ENCODE measurements around the gene BLOC1S2.
"Not testable (repeated sequence)": the region's sequence is repeated elsewhere in the genome, so short reads cannot be mapped to it uniquely, and the experiment has no call there.

The BLOC1S2 gene

GRCh38 chr10:100289641-100290040 is 3.2 kb upstream of the BLOC1S2 start:
- no peak for DNase-seq

GRCh38 chr10:100288196-100288595 is 1.7 kb upstream of the BLOC1S2 start:
- DNase-seq, result no peak

GRCh38 chr10:100287756-100288155 is 1.3 kb upstream of the BLOC1S2 start:
- DNase-seq, result no peak

- not testable (repeated sequence) for DNase-seq
These were observed 1.2 kb downstream of the BLOC1S2 start for GRCh38 chr10:100285326-100285725.

- no peak for DNase-seq
These were observed 3.6 kb downstream of the BLOC1S2 start for GRCh38 chr10:100282907-100283306.

GRCh38 chr10:100276971-100277370 is 9.5 kb downstream of the BLOC1S2 start:
- DNase-seq, result not testable (repeated sequence)

GRCh38 chr10:100267239-100268104 is 19.0 kb downstream of the BLOC1S2 start, which contains the start of gene CWF19L1:
Gene CWF19L1 (minus strand): TSS chr10:100267638. CDS start chr10:100267593, 45 bp downstream.
- peak; percentile 86 for DNase-seq

- no peak for DNase-seq
These were observed 20.5 kb downstream of the BLOC1S2 start for GRCh38 chr10:100265821-100266485.

- no peak for DNase-seq
These were observed 32.3 kb downstream of the BLOC1S2 start for GRCh38 chr10:100254191-100254590.

GRCh38 chr10:100253041-100253440 is 33.4 kb downstream of the BLOC1S2 start:
- DNase-seq, result no peak

GRCh38 chr10:100248820-100249219 is 37.7 kb downstream of the BLOC1S2 start:
- no peak for DNase-seq

- DNase-seq, result no peak
These were observed 40.8 kb downstream of the BLOC1S2 start for GRCh38 chr10:100245484-100246220.

GRCh38 chr10:100239851-100240250 is 46.6 kb downstream of the BLOC1S2 start:
- no peak for DNase-seq

- DNase-seq, result no peak
These were observed 48.1 kb downstream of the BLOC1S2 start for GRCh38 chr10:100238429-100238828.

- no peak for DNase-seq
These were observed 54.4 kb downstream of the BLOC1S2 start for GRCh38 chr10:100232101-100232500.

GRCh38 chr10:100229819-100230422 is 56.6 kb downstream of the BLOC1S2 start:
- no peak for DNase-seq

GRCh38 chr10:100223879-100224278 is 62.6 kb downstream of the BLOC1S2 start:
- DNase-seq, result no peak

Measured in activated CD8-positive, alpha-beta memory T cell treated with anti-CD3 and anti-CD28 coated beads, Interleukin-2, amount 50 U/mL, for 48 hours (primary cell).